Measurements from ENCODE around the gene SNAPC4. TPM values are rescaled to one million over a fixed set of nuclear protein-coding genes. Genes with fewer than 3 reads are reported as not detected.

Gene SNAPC4
- total and polyA plus RNA-seq, 9 of the 15 experiments (the other 6 are each of a cell fraction or from before 2014, with no cell fraction given): 0.21 to 21.8 (median 8.8) TPM

- no peak for FAIRE-seq
- H3K79me2 ChIP-seq (ENCODE audit: control insufficient read depth, insufficient read depth, low read length): peaks cover 24% of the 10 kb centered on the region
- 92% methylated on average over 37 of the region's 54 CpGs for WGBS (ENCODE audit: insufficient coverage, low coverage, missing lambda C conversion rate)
- H3K9me3 ChIP-seq (replicated peaks; ENCODE audit: control insufficient read depth, insufficient read depth, low read depth, low read length): no peaks in the 10 kb centered on the region
- H3K4me3 ChIP-seq: no peak overlapping the region
- peak overlapping the region in 1 of 2 experiments; percentile 7; a peak in 1 of 4 replicates for H3K9ac ChIP-seq (ENCODE audit: insufficient read depth in 1 of 2, low read depth in 2 of 2, low read length in 2 of 2)
- no peak for TF ChIP-seq ATF4 (CRISPR knock-in tag; IDR thresholded peaks at IDR 0.05)
- TF ChIP-seq BRD9 (IDR thresholded peaks at IDR 0.05; ENCODE audit: low read depth, partially characterized antibody): no peak
- TF ChIP-seq ZBTB33 (CRISPR knock-in tag; IDR thresholded peaks at IDR 0.05): peak; percentile 90
- TF ChIP-seq, protein P1, sequence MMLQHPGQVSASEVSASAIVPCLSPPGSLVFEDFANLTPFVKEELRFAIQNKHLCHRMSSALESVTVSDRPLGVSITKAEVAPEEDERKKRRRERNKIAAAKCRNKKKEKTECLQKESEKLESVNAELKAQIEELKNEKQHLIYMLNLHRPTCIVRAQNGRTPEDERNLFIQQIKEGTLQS (IDR thresholded peaks at IDR 0.05): 0 out of 2 replicates have a peak, but pooled peaks have one; percentile 7
- TF ChIP-seq, protein P1 (CRISPR knock-in tag; conservative IDR thresholded peaks at IDR 0.05): no peak
- TF ChIP-seq, protein P2, sequence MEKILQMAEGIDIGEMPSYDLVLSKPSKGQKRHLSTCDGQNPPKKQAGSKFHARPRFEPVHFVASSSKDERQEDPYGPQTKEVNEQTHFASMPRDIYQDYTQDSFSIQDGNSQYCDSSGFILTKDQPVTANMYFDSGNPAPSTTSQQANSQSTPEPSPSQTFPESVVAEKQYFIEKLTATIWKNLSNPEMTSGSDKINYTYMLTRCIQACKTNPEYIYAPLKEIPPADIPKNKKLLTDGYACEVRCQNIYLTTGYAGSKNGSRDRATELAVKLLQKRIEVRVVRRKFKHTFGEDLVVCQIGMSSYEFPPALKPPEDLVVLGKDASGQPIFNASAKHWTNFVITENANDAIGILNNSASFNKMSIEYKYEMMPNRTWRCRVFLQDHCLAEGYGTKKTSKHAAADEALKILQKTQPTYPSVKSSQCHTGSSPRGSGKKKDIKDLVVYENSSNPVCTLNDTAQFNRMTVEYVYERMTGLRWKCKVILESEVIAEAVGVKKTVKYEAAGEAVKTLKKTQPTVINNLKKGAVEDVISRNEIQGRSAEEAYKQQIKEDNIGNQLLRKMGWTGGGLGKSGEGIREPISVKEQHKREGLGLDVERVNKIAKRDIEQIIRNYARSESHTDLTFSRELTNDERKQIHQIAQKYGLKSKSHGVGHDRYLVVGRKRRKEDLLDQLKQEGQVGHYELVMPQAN (IDR thresholded peaks at IDR 0.05; ENCODE audit: borderline replicate concordance): no peak
- no peak for TF ChIP-seq CCNT2 (IDR thresholded peaks at IDR 0.05; ENCODE audit: borderline replicate concordance, extremely low read depth, insufficient read length, low read depth, low read length)
- no peak for TF ChIP-seq ZNF561 (CRISPR knock-in tag; conservative IDR thresholded peaks at IDR 0.05)
- no peaks in the 10 kb centered on the region for H4K20me1 ChIP-seq (replicated peaks; ENCODE audit: control insufficient read depth, insufficient read depth, low read length)
- ATAC-seq: no peak
- peaks cover 9 to 87% of the 10 kb centered on the region in 2 experiments; a peak in 4 of 5 replicates for H3K4me1 ChIP-seq (replicated peaks in 1 of 2; ENCODE audit: control insufficient read depth in 2 of 2, insufficient read depth in 2 of 2, low read length in 2 of 2)
- H3K9me1 ChIP-seq (ENCODE audit: control insufficient read depth, insufficient read depth, low read length): no peaks in the 10 kb centered on the region
- intact Hi-C loops (cut with micrococcal nuclease): no loop called here
- no peaks in the 10 kb centered on the region for H3K27me3 ChIP-seq (ENCODE audit: control insufficient read depth in 2 of 2, insufficient read depth in 2 of 2, low read length in 2 of 2)
- BruUV-seq (replicated peaks): no TSS peak
- ChIA-PET CTCF (ENCODE audit: low intra/inter-chr PET ratio) (no interaction called here), POLR2A (interaction anchor here (0.6 to 1.9 kb wide), 4 partner anchors 8 to 296 kb away, joined by 3 to 12 read pairs (median 4); partner anchors contain the start of gene DNLZ)
- H3K27ac ChIP-seq (ENCODE audit: extremely low read depth, low read depth, low read length): no peak overlapping the region
- no peak overlapping the region for H2AFZ ChIP-seq (ENCODE audit: low read depth, low read length)
- in situ Hi-C loops (cut with MboI): no loop called here
- no peak overlapping the region for H3K4me2 ChIP-seq (ENCODE audit: insufficient read depth, low read length)
- peaks cover 73% of the 10 kb centered on the region; the same call in 2 of the 3 replicates for H3K36me3 ChIP-seq (ENCODE audit: control insufficient read depth, insufficient read depth, low read length)
- no peak for DNase-seq (ENCODE audit: extremely low read depth in 1 of 4, low spot score in 3 of 4)
Measured at GRCh38 chr9:136370687-136371532, 29.1 kb downstream of the SNAPC4 start.
